ENCODE data around the gene SMOC1. TPM values are rescaled to one million over a fixed set of nuclear protein-coding genes. Genes with fewer than 3 reads are reported as not detected.

Gene SMOC1
- total RNA-seq, 1 experiment from 2014 or later = 0.68 TPM

- no peak for TF ChIP-seq CTCF (conservative IDR thresholded peaks at IDR 0.05)
- H3K4me1 ChIP-seq (ENCODE audit: insufficient read depth, low read length) = peaks cover 3% of the 10 kb centered on the region; the same call in 1 of the 2 replicates
- H2BK15ac ChIP-seq (ENCODE audit: low read depth, low read length) = no peak overlapping the region
- no peak overlapping the region for H3K27ac Mint-ChIP-seq
- H3K36me3 Mint-ChIP-seq (ENCODE audit: insufficient read depth in 1 of 3, low read depth in 3 of 3) = peaks cover 0 to 4% (median 3%) of the 10 kb centered on the region in 3 experiments; a peak in 5 of 7 replicates
- H3K27me3 ChIP-seq (ENCODE audit: insufficient read depth, low read length) = no peaks in the 10 kb centered on the region; the same call in 1 of the 2 replicates
- H3K4me3 Mint-ChIP-seq = no peak overlapping the region; a peak in 1 of 5 replicates
- DNase-seq = no peak
- no peak overlapping the region for H3K23ac ChIP-seq (ENCODE audit: insufficient read length, low read depth, low read length)
- H3K9ac ChIP-seq (ENCODE audit: extremely low read depth, insufficient read length, low read length) = no peak overlapping the region
- H2AK5ac ChIP-seq (ENCODE audit: insufficient read length, low read length) = no peak overlapping the region
- H2AFZ ChIP-seq (ENCODE audit: low read length) = no peak overlapping the region
- no peak overlapping the region for H3K56ac ChIP-seq (ENCODE audit: insufficient read length, low read depth, low read length)
- peaks cover 0 to 3% of the 10 kb centered on the region in 2 experiments; a peak in 2 of 5 replicates for H3K9me3 Mint-ChIP-seq
- no peak overlapping the region for H2BK5ac ChIP-seq (ENCODE audit: insufficient read length, low read length)
- no peak overlapping the region for H3K4ac ChIP-seq (ENCODE audit: low read depth, low read length)
- no peaks in the 10 kb centered on the region for H4K20me1 ChIP-seq (ENCODE audit: control insufficient read depth, insufficient read depth, insufficient read length)
- H2BK12ac ChIP-seq (ENCODE audit: insufficient read length, low read depth, low read length) = no peak overlapping the region
- H3K27ac ChIP-seq (ENCODE audit: insufficient read length, low read depth, low read length) = no peak overlapping the region
- H3T11ph ChIP-seq (ENCODE audit: low read length) = no peak overlapping the region
- no peak overlapping the region for H2BK20ac ChIP-seq (ENCODE audit: low read depth, low read length, poor library complexity, severe bottlenecking)
- H3K23me2 ChIP-seq (ENCODE audit: insufficient read length, low read depth, low read length, poor library complexity, severe bottlenecking) = no peaks in the 10 kb centered on the region
- no peaks in the 10 kb centered on the region for H3K9me3 ChIP-seq (ENCODE audit: control insufficient read depth, low read depth, low read length)
- H4K8ac ChIP-seq (replicated peaks; ENCODE audit: insufficient read length, low read depth, low read length) = no peak overlapping the region
- no peak overlapping the region for H3K14ac ChIP-seq (ENCODE audit: insufficient read depth, low read length)
- no peak overlapping the region for H4K91ac ChIP-seq (ENCODE audit: insufficient read length, low read depth, low read length)
- H3K79me2 ChIP-seq (ENCODE audit: insufficient read depth, low read length) = no peaks in the 10 kb centered on the region
- no peaks in the 10 kb centered on the region for H3K79me1 ChIP-seq (ENCODE audit: insufficient read depth, low read depth, low read length, poor library complexity, severe bottlenecking)
- no CpG with 5 or more reads among the region's 7 CpGs for WGBS (ENCODE audit: extremely low coverage, insufficient read length, low lambda C conversion rate)
- H3K4me1 Mint-ChIP-seq = peaks cover 43 to 44% of the 10 kb centered on the region in 2 experiments
- no peak overlapping the region for H3K18ac ChIP-seq (ENCODE audit: insufficient read length, low read depth, low read length)
- H3K27me3 Mint-ChIP-seq (ENCODE audit: low read depth) = peaks cover 9% of the 10 kb centered on the region
- H3K4me2 ChIP-seq (ENCODE audit: insufficient read depth, insufficient read length, low read length) = no peak overlapping the region
- no peak overlapping the region for H4K5ac ChIP-seq (ENCODE audit: insufficient read length, low read depth, low read length)
- no peak overlapping the region for H2BK120ac ChIP-seq (ENCODE audit: low read depth, low read length, poor library complexity, severe bottlenecking)
Measured at GRCh38 chr14:69982886-69983285, 103.7 kb downstream of the SMOC1 start.

Data from H9 (cell line).